Measurements from ENCODE around the gene CKS1B.

Gene CKS1B

GRCh38 chr1:154974102-154974807, at the start of gene CKS1B:
TSS of gene CKS1B (plus strand) at chr1:154974681. CDS start at chr1:154974746, 65 bp downstream.
- peak; percentile 100 for DNase-seq

GRCh38 chr1:154925335-154926170, 48.9 kb upstream of the CKS1B start:
- no peak for DNase-seq

- DNase-seq = no peak
Observed at GRCh38 chr1:154926201-154926600, 48.3 kb upstream of the CKS1B start.

GRCh38 chr1:154931940-154932487, 42.5 kb upstream of the CKS1B start:
- no peak for DNase-seq

- DNase-seq = no peak
Observed at GRCh38 chr1:154934358-154934948, 40.0 kb upstream of the CKS1B start.

- no peak for DNase-seq
Observed at GRCh38 chr1:154935749-154936554, 38.5 kb upstream of the CKS1B start.

GRCh38 chr1:154936555-154937084, 37.9 kb upstream of the CKS1B start, which contains the start of gene PMVK:
TSS of gene PMVK (minus strand) at chr1:154936719. CDS start at chr1:154936685, 34 bp downstream.
- DNase-seq = peak; percentile 99

- peak; percentile 98 for DNase-seq
Observed at GRCh38 chr1:154937085-154937987, 37.1 kb upstream of the CKS1B start.

GRCh38 chr1:154937988-154938386, 36.5 kb upstream of the CKS1B start:
- no peak for DNase-seq

GRCh38 chr1:154938604-154939399, 35.7 kb upstream of the CKS1B start:
- DNase-seq = no peak

- no peak for DNase-seq
Observed at GRCh38 chr1:154940213-154940560, 34.3 kb upstream of the CKS1B start.

GRCh38 chr1:154940651-154941194, 33.8 kb upstream of the CKS1B start:
- DNase-seq = no peak

- peak; percentile 70 for DNase-seq
Observed at GRCh38 chr1:154941333-154942013, 33.0 kb upstream of the CKS1B start.

- peak; percentile 79 for DNase-seq
Observed at GRCh38 chr1:154943649-154944400, 30.7 kb upstream of the CKS1B start.

GRCh38 chr1:154944401-154945159, 29.9 kb upstream of the CKS1B start:
- DNase-seq = no peak

- no peak for DNase-seq
Observed at GRCh38 chr1:154945160-154945961, 29.1 kb upstream of the CKS1B start.
